ENCODE results near the gene ALDH7A1.

DNA sequence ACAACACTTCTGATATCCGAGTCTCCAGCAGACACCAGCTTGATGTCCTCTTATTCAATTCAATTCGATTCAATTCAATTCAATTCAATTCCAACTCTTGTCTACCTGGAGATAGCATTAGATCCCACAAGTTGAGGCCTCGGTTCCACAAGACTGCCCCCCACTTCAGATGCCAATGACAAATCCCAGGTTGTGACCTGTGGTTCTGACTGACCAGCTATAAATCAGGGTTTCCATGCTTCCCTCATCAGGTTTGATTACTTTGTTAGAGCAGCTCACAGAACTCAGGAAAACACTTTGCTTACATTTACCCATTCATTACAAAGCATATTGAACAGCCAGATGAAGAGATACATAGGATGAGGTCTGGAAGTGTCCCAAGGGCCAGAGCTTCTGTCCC, 82.6 kb downstream of the ALDH7A1 start:
- TF ChIP-seq POLR2A (IDR thresholded peaks at IDR 0.05; ENCODE audit: low read length) (no peak), GATA1 (IDR thresholded peaks at IDR 0.05; ENCODE audit: low read depth, low read length) (no peak)

Measured in erythroblast (primary cell).